ENCODE measurements around the gene RHBDD2. TPM values are rescaled to one million over a fixed set of nuclear protein-coding genes. Genes with fewer than 3 reads are reported as not detected.
"Not testable (repeated sequence)": the region's sequence is repeated elsewhere in the genome, so short reads cannot be mapped to it uniquely, and the experiment has no call there.

The RHBDD2 gene
- total RNA-seq, 1 donor from 2014 or later: 33.6 TPM

- intact Hi-C loops (cut with DNase I): loop anchor here (10.0 kb wide), 1 partner anchor 263 kb away; no protein-coding TSS in a partner anchor
- DNase-seq (ENCODE audit: low spot score): no peak
Measured at GRCh38 chr7:75861636-75862035, 17.2 kb upstream of the RHBDD2 start.

- intact Hi-C loops (cut with DNase I): loop anchor here (10.0 kb wide), 1 partner anchor 261 kb away; no protein-coding TSS in a partner anchor
- DNase-seq (ENCODE audit: low spot score): not testable (repeated sequence)
Measured at GRCh38 chr7:75864251-75864650, 14.6 kb upstream of the RHBDD2 start.

- intact Hi-C loops (cut with DNase I): loop anchor here (1.0 to 10.0 kb wide), 2 partner anchors 154 to 259 kb away; no protein-coding TSS in a partner anchor
- DNase-seq (ENCODE audit: low spot score): no peak
Measured at GRCh38 chr7:75866114-75866488, 12.7 kb upstream of the RHBDD2 start.

- intact Hi-C loops (cut with DNase I): loop anchor here (1.0 to 10.0 kb wide), 2 partner anchors 154 to 258 kb away; no protein-coding TSS in a partner anchor
- DNase-seq (ENCODE audit: low spot score): peak; percentile 82
Measured at GRCh38 chr7:75866489-75867389, 12.1 kb upstream of the RHBDD2 start.

- DNase-seq (ENCODE audit: low spot score): no peak
- intact Hi-C loops (cut with DNase I): loop anchor here (10.0 kb wide), 1 partner anchor 257 kb away; no protein-coding TSS in a partner anchor
Measured at GRCh38 chr7:75867390-75867717, 11.5 kb upstream of the RHBDD2 start.

GRCh38 chr7:75868153-75868552, 10.7 kb upstream of the RHBDD2 start:
- DNase-seq (ENCODE audit: low spot score): no peak
- intact Hi-C loops (cut with DNase I): loop anchor here (10.0 kb wide), 1 partner anchor 257 kb away; no protein-coding TSS in a partner anchor

GRCh38 chr7:75869776-75870379, 9.0 kb upstream of the RHBDD2 start:
- intact Hi-C loops (cut with DNase I): loop anchor here (10.0 kb wide), 1 partner anchor 255 kb away; no protein-coding TSS in a partner anchor

GRCh38 chr7:75870557-75871161, 8.2 kb upstream of the RHBDD2 start:
- intact Hi-C loops (cut with DNase I): no loop called here
- no peak for DNase-seq (ENCODE audit: low spot score)

More at GRCh38 chr7:75869776-75870379, 9.0 kb upstream of the RHBDD2 start:
- no peak for DNase-seq (ENCODE audit: low spot score)

GRCh38 chr7:75872073-75872782, 6.6 kb upstream of the RHBDD2 start:
- DNase-seq (ENCODE audit: low spot score): no peak
- intact Hi-C loops (cut with DNase I): no loop called here

GRCh38 chr7:75874180-75874579, 4.7 kb upstream of the RHBDD2 start:
- DNase-seq (ENCODE audit: low spot score); intact Hi-C loops (cut with DNase I): not testable (repeated sequence)

GRCh38 chr7:75875113-75876080, 3.4 kb upstream of the RHBDD2 start:
- intact Hi-C loops (cut with DNase I): loop anchor here (5.0 kb wide), 1 partner anchor 92 kb away; no protein-coding TSS in a partner anchor
- DNase-seq (ENCODE audit: low spot score): no peak

GRCh38 chr7:75876126-75876881, 2.5 kb upstream of the RHBDD2 start:
- no peak for DNase-seq (ENCODE audit: low spot score)
- intact Hi-C loops (cut with DNase I): loop anchor here (5.0 kb wide), 1 partner anchor 91 kb away; no protein-coding TSS in a partner anchor

- intact Hi-C loops (cut with DNase I): loop anchor here (2.0 to 5.0 kb wide), 2 partner anchors 36 to 89 kb away; partner anchors contain the start of gene POR
Measured at GRCh38 chr7:75878312-75878768, 494 bp upstream of the RHBDD2 start.

GRCh38 chr7:75879771-75880184, 944 bp downstream of the RHBDD2 start:
- DNase-seq (ENCODE audit: low spot score): no peak
- intact Hi-C loops (cut with DNase I): loop anchor here (2.0 to 5.0 kb wide), 2 partner anchors 35 to 88 kb away; partner anchors contain the start of gene POR

More at GRCh38 chr7:75878312-75878768, 494 bp upstream of the RHBDD2 start:
- no peak for DNase-seq (ENCODE audit: low spot score)

- DNase-seq (ENCODE audit: low spot score): no peak
- intact Hi-C loops (cut with DNase I): no loop called here
Measured at GRCh38 chr7:75880242-75880641, 1.4 kb downstream of the RHBDD2 start.

GRCh38 chr7:75881436-75882095, 2.7 kb downstream of the RHBDD2 start:
- no peak for DNase-seq (ENCODE audit: low spot score)
- intact Hi-C loops (cut with DNase I): no loop called here
